NCI-H748 treated with DMSO at 0.1 percent for 48 hours (cell line): ENCODE data around the gene CACNA1S.

ENCODE experiments used
- DNase-seq: peaks from one replicate; lab custom pipeline; 2025; lab: John Stamatoyannopoulos, UW

Gene CACNA1S

GRCh38 chr1:201026836-201027235 is 85.4 kb downstream of the CACNA1S start:
- DNase-seq, result no peak

- no peak for DNase-seq
Observed at GRCh38 chr1:201026234-201026633, 86.0 kb downstream of the CACNA1S start.

GRCh38 chr1:201025571-201026002 is 86.6 kb downstream of the CACNA1S start:
- DNase-seq, result no peak

DNA sequence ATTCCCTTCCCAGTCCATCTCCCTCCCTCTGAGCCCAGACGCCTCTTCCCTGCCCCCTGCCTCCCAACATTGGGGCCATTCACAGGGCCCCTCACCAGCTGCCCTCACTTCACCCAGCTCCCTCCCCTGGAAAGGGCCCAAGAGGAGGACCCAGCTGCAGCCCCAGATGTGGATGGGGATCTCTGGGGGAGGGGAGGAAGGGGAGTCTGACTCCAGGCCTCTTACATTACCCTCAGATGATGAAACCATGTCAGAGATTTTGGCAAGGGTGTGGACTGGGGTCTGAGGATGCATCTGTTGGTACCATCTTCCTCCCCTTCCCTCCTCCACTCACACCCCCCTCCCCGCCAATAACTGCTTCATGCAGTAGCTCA is 87.6 kb downstream of the CACNA1S start:
- DNase-seq, result no peak

- DNase-seq, result no peak
Observed at GRCh38 chr1:201023920-201024624, 88.2 kb downstream of the CACNA1S start.

DNA sequence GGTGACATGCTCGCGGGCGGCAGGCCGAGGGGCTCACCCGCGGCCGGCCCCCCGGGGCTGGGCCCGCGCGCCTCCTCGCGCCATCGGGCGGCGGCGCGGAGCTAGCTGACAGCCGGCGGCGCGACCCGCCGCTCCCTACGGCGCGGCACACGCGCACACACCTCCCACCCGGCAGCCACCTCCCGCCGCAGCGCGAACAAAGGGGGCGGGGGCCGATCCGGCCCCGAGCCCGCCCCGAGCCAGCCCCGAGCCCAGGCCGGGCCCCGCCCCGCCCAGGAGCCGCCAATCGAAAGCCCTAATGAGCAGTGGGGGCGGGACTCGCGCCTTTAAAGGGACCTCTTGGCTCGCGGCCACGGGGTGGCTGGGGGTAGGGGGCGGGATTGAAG is 88.7 kb downstream of the CACNA1S start, which contains the start of gene KIF21B:
Gene KIF21B, minus strand, starts transcription at position 198 of the 386 bp plus-strand sequence. CDS start 331 bp downstream, outside the sequence.
- peak; percentile 52 for DNase-seq

- no peak for DNase-seq
Observed at GRCh38 chr1:201022820-201023516, 89.3 kb downstream of the CACNA1S start.

DNA sequence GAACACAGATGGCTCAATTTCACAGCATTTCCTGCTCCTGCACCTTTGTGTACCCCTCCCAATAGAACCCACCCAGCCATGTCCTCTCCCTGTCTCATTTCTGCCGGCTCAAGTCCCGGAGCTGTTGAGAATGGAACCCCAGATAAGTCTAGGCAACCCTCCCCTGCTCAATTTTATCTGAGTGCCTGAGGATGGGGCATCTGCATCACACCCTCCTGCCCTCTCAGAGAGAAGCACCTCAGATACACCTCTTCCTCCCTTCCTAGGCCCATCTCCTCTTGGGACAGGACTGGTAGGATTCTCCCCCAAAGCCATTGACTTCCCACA is 89.8 kb downstream of the CACNA1S start:
- no peak for DNase-seq

- no peak for DNase-seq
Observed at GRCh38 chr1:201021630-201022492, 90.4 kb downstream of the CACNA1S start.

DNA sequence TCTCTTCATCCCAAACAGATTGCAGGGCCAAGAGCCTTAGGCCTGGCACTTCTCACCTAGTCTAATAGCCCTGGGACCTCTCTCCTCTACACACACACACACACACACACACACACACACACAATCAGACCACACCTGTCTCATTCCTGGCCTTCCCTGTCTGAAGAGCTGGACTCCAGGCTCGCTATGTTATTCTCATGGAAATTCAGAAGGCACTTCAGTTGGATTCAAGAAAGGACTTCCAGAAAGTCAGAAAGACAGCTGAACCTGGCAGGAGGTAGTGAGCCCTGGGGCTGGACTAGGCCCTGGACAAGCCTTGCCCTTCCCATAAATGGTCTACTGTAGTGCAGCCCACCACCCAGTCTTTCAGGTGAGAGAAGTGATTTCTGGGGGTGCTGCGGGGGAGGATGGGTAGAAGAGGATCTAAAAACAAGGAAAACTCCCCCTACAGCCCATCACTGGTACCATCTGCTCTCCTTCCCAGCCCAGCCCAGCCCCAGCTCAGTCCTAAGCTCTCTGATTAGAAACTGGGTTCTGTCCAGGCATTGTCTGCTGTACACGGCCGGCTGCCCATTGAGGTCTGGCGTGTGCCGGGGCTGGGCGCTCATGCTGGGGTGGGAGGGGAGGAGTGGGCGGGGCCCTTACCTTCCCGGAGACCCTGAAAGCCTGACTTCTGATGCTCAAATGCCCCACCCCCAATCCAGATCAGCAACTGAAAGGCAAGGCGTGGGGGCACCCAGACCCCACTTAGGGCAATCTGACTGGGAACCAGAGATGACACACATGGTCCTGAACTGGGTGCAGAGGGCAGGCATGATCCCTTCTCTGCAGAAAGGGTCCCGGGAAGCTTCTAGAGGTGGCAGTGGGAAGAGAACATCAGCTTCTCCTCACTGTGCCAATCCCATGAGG is 91.3 kb downstream of the CACNA1S start:
- no peak for DNase-seq

DNA sequence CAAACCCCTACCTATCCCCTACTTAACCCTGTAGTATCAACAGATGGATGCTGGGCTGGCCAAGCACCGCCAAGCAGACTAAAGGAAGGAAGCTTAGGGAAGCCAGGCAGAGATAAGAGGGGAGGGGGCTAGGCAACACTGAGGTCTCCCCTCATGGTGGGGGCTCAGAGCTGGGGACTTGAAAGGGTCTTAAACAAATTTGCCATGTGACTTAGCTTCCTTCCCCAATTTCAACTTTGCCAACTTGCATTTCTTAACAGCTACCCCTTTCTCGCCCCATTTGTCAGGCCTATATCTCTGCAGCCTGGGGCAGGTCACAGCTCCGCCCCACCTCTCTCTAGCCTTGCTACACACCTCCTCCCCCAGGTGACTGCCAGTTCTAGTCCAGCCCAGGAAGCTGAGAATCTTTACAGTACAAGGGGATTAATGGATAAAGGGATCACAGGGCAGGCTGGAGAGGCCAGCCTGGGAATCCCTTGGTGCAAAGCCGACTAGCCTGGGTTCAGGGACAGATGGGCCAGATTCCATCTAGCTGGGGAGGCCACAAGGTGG is 92.1 kb downstream of the CACNA1S start:
- DNase-seq, result no peak

DNA sequence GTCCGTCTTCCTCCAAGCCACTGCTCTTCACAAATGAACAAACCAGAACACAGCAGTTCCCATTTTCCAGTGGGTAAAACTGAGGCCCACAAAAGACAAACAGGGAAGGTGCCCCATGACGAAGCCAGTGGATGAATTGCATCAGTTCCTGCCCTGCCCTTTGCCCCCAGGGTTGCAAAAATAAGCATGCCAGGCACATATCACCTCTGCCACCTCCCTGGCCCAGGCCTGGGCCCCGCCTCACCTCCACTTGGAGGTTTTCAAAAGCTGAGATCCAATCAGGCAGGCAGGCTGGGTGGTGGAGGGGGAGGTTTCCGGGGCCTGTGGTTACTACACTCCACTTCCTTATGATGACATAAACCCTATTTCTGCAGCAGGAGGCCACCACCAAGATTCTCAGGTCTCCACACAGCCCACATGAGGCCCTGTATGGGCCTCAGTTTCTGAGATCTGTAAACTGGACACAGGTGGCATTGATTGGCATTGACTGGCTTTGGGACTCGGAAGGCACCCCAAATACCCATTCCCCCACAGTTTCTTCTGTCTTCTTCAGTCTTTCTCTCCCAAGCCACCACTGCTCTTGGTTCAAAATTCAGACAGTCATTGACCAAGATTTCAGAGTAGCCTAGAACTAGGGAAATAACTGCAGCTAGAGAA is 92.8 kb downstream of the CACNA1S start:
- no peak for DNase-seq

DNA sequence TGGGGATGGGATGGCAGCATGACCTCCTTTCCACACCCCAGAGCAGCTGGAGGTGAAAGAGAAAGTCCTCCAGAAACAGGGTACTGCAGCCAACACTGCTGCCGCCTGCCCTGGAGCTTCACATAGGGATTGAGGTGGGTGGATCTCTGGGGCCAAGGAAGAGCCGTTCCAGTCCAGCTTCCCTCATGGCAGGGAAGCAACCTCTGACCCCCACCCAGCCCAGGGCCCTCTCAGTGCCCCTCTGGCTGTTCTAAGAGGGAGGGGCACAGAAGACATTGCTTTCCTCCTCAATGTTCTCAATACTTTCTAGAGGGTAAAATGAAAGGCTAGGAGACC is 94.4 kb downstream of the CACNA1S start:
- no peak for DNase-seq

GRCh38 chr1:201016943-201017827 is 95.0 kb downstream of the CACNA1S start:
- no peak for DNase-seq

- no peak for DNase-seq
Observed at GRCh38 chr1:201016211-201016651, 96.0 kb downstream of the CACNA1S start.

DNA sequence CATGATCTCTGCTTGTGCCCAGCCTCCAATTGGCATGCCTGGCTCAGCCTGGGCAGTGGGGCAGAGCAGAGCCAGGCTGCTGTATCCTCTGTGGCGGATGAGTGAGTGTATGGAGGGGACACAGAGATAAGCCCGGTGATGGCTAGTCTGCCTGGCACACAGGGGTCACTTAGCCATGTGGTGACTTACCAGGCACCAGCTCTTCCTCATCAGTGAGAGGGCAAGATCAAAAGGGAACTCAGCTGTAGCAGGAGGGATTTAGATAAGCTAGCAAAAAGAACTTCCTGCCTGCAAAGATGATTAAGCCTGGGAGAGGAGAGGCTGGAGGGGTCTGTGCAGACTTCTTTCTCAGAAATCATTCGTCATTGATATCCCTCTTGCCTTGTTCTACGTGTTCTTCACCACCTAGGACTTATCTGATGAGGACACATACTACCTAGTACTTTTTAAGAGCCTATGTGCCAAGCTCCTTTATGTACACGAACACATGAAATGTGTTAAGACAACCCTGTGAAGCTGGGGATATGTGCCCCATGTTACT is 96.6 kb downstream of the CACNA1S start:
- DNase-seq, result no peak

DNA sequence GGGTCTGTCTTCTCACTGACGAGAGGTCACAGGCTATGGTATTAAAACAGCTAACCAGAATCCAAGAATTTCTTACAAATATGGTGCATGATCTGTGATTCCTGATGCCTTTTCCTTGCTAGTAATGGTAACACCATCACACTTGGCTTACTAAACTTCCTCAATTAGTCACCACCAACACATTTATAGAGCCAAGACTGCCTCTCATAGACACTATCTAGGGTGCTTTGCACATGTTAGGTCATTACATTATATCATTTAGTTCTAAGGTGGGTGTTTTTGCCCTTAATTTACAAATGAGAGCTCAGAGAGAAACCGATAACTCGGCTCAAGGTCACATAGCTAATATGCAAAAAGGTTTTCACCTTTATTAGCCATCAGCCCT is 97.4 kb downstream of the CACNA1S start:
- DNase-seq, result no peak

- no peak for DNase-seq
Observed at GRCh38 chr1:201013991-201014815, 98.0 kb downstream of the CACNA1S start.

GRCh38 chr1:201013031-201013485 is 99.2 kb downstream of the CACNA1S start:
- DNase-seq, result no peak
